ENCODE results near the gene GGA3.
"Not testable (repeated sequence)": the region's sequence is repeated elsewhere in the genome, so short reads cannot be mapped to it uniquely, and the experiment has no call there.

The GGA3 gene

DNA sequence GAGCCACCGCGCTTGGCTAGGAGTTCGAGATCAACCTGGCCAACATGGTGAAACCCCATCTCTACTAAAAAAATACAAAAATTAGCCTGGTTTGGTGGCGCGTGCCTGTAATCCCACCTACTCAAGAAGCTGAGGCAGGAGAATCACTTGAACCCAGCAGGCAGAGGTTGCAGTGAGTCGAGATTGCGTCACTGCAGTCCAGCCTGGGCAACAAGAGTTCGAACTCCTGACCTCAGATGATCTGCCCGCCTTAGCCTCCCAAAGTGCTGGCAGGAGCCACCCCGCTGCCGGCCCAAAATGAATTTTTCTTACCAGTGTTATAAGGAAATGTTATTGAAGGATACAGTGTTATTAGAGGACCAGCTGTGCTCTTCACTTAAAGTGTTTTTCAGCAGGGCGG lies 53.6 kb downstream of the GGA3 start:
- TF ChIP-seq CTCF (IDR thresholded peaks at IDR 0.05; ENCODE audit: borderline replicate concordance, extremely low read depth, low read length, poor library complexity, severe bottlenecking) = no peak
- TF ChIP-seq EZH2 (IDR thresholded peaks at IDR 0.05; ENCODE audit: borderline replicate concordance, low read depth, low read length, severe bottlenecking) = no peak
- no peak overlapping the region for H2AFZ ChIP-seq (ENCODE audit: low read depth, low read length)
- H3K4me1 ChIP-seq (ENCODE audit: insufficient read depth, low read length) = peaks cover 28% of the 10 kb centered on the region
- H4K20me1 ChIP-seq (ENCODE audit: insufficient read depth, low read length) = peaks cover 4% of the 10 kb centered on the region; the same call in 1 of the 2 replicates
- peaks cover 44% of the 10 kb centered on the region for H3K36me3 ChIP-seq (ENCODE audit: insufficient read depth, low read length)
- no peaks in the 10 kb centered on the region for H3K9me3 ChIP-seq (ENCODE audit: insufficient read depth, low read length, severe bottlenecking)
- ATAC-seq (ENCODE audit: insufficient read depth, low read depth) (no peak), DNase-seq (no peak)
- H3K27me3 ChIP-seq (ENCODE audit: insufficient read depth, low read length, poor library complexity) = no peaks in the 10 kb centered on the region
- no peak overlapping the region for H3K27ac ChIP-seq (ENCODE audit: low read length)
- peaks cover 74% of the 10 kb centered on the region for H3K79me2 ChIP-seq (ENCODE audit: insufficient read depth, low read length)
- no peak overlapping the region; a peak in 1 of 4 replicates for H3K4me3 ChIP-seq (ENCODE audit: low read depth in 1 of 2, low read length in 2 of 2)
- H3K9ac ChIP-seq (ENCODE audit: low read depth, low read length) = no peak overlapping the region
- H3K4me2 ChIP-seq (ENCODE audit: insufficient read depth, low read length) = peak overlapping the region; percentile 77

GRCh38 chr17:75207050-75207407 lies 54.4 kb downstream of the GGA3 start:
- DNase-seq; H3K27ac ChIP-seq (ENCODE audit: low read length): not testable (repeated sequence)
- peak overlapping the region; percentile 77 for H3K4me2 ChIP-seq (ENCODE audit: insufficient read depth, low read length)

DNA sequence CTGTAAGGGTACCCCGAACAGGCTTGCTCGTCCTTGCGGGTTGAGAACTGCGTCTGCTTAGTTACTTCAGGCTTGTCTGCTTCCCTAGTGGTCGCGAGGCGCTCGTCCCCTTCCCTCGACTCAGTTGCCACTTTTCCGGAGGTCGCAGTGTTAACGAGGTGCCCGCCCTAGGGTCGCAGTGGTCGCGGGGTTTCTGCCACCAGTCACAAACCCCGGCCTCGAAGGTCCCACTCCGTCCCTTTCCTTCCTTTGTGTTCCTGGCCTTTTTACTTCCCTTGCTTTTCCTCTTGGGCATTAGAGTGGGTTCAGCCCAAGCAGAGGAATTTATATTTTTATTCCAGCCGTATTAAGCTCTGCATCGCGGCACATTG lies 55.6 kb downstream of the GGA3 start:
- no peak for DNase-seq
- Histone ChIP-seq H3K9me3 (ENCODE audit: insufficient read depth, low read length, severe bottlenecking) (no peaks in the 10 kb centered on the region), H3K4me2 (ENCODE audit: insufficient read depth, low read length) (peak overlapping the region; percentile 77), H3K36me3 (ENCODE audit: insufficient read depth, low read length) (peaks cover 25% of the 10 kb centered on the region), H3K27me3 (ENCODE audit: insufficient read depth, low read length, poor library complexity) (no peaks in the 10 kb centered on the region), H3K27ac (ENCODE audit: low read length) (peak overlapping the region; percentile 91), H3K4me1 (ENCODE audit: insufficient read depth, low read length) (peaks cover 28% of the 10 kb centered on the region), H2AFZ (ENCODE audit: low read depth, low read length) (peak overlapping the region; percentile 93), H4K20me1 (ENCODE audit: insufficient read depth, low read length) (peaks cover 4% of the 10 kb centered on the region; the same call in 1 of the 2 replicates), H3K4me3 (ENCODE audit: low read depth in 1 of 2, low read length in 2 of 2) (peak overlapping the region; percentile 84), H3K9ac (ENCODE audit: low read depth, low read length) (peak overlapping the region; percentile 88), H3K79me2 (ENCODE audit: insufficient read depth, low read length) (peaks cover 66% of the 10 kb centered on the region)
- peak; percentile 25 for TF ChIP-seq CTCF (IDR thresholded peaks at IDR 0.05; ENCODE audit: borderline replicate concordance, extremely low read depth, low read length, poor library complexity, severe bottlenecking)
- TF ChIP-seq EZH2 (IDR thresholded peaks at IDR 0.05; ENCODE audit: borderline replicate concordance, low read depth, low read length, severe bottlenecking) = no peak
- ATAC-seq (ENCODE audit: insufficient read depth, low read depth) = no peak; the same call in 1 of the 3 replicates

More at GRCh38 chr17:75207050-75207407, 54.4 kb downstream of the GGA3 start:
- not testable (repeated sequence) for H3K27me3 ChIP-seq (ENCODE audit: insufficient read depth, low read length, poor library complexity); H3K9me3 ChIP-seq (ENCODE audit: insufficient read depth, low read length, severe bottlenecking); ATAC-seq (ENCODE audit: insufficient read depth, low read depth); H4K20me1 ChIP-seq (ENCODE audit: insufficient read depth, low read length); H2AFZ ChIP-seq (ENCODE audit: low read depth, low read length)
- Histone ChIP-seq H3K4me3 (ENCODE audit: low read depth in 1 of 2, low read length in 2 of 2) (peak overlapping the region; percentile 84; a peak in 3 of 4 replicates), H3K9ac (ENCODE audit: low read depth, low read length) (peak overlapping the region; percentile 88), H3K79me2 (ENCODE audit: insufficient read depth, low read length) (peaks cover 69% of the 10 kb centered on the region), H3K36me3 (ENCODE audit: insufficient read depth, low read length) (peaks cover 36% of the 10 kb centered on the region), H3K4me1 (ENCODE audit: insufficient read depth, low read length) (peaks cover 28% of the 10 kb centered on the region)

- peaks cover 4% of the 10 kb centered on the region; the same call in 1 of the 2 replicates for H4K20me1 ChIP-seq (ENCODE audit: insufficient read depth, low read length)
- H3K27ac ChIP-seq (ENCODE audit: low read length) = peak within 1 kb of the TSS; percentile 91
- peak; percentile 93 for DNase-seq
- peaks cover 28% of the 10 kb centered on the region for H3K4me1 ChIP-seq (ENCODE audit: insufficient read depth, low read length)
- H2AFZ ChIP-seq (ENCODE audit: low read depth, low read length) = peak within 1 kb of the TSS; percentile 93
- no peaks in the 10 kb centered on the region for H3K27me3 ChIP-seq (ENCODE audit: insufficient read depth, low read length, poor library complexity)
- peaks cover 62% of the 10 kb centered on the region for H3K79me2 ChIP-seq (ENCODE audit: insufficient read depth, low read length)
- peak within 1 kb of the TSS; percentile 84 for H3K4me3 ChIP-seq (ENCODE audit: low read depth in 1 of 2, low read length in 2 of 2)
- TF ChIP-seq CTCF (IDR thresholded peaks at IDR 0.05; ENCODE audit: borderline replicate concordance, extremely low read depth, low read length, poor library complexity, severe bottlenecking) (no peak), EZH2 (IDR thresholded peaks at IDR 0.05; ENCODE audit: borderline replicate concordance, low read depth, low read length, severe bottlenecking) (no peak)
- peak within 1 kb of the TSS; percentile 77 for H3K4me2 ChIP-seq (ENCODE audit: insufficient read depth, low read length)
- no peaks in the 10 kb centered on the region for H3K9me3 ChIP-seq (ENCODE audit: insufficient read depth, low read length, severe bottlenecking)
- ATAC-seq (ENCODE audit: insufficient read depth, low read depth) = peak; percentile 85
- H3K9ac ChIP-seq (ENCODE audit: low read depth, low read length) = peak within 1 kb of the TSS; percentile 88
- peaks cover 21% of the 10 kb centered on the region for H3K36me3 ChIP-seq (ENCODE audit: insufficient read depth, low read length)
These were observed 56.2 kb downstream of the GGA3 start, which contains the start of gene NUP85 for GRCh38 chr17:75205037-75205792. Gene NUP85, plus strand, starts transcription at chr17:75205679. Its CDS starts 83 bp downstream, at chr17:75205762.
